DMS53 treated with DMSO at 0.1 percent for 48 hours (cell line): ENCODE measurements around the gene SF3A2.

Experiments
- DNase-seq: peaks from one replicate; lab custom pipeline; 2025; ENCODE audit not compliant: unreplicated experiment; lab: John Stamatoyannopoulos, UW

SF3A2 gene

DNA sequence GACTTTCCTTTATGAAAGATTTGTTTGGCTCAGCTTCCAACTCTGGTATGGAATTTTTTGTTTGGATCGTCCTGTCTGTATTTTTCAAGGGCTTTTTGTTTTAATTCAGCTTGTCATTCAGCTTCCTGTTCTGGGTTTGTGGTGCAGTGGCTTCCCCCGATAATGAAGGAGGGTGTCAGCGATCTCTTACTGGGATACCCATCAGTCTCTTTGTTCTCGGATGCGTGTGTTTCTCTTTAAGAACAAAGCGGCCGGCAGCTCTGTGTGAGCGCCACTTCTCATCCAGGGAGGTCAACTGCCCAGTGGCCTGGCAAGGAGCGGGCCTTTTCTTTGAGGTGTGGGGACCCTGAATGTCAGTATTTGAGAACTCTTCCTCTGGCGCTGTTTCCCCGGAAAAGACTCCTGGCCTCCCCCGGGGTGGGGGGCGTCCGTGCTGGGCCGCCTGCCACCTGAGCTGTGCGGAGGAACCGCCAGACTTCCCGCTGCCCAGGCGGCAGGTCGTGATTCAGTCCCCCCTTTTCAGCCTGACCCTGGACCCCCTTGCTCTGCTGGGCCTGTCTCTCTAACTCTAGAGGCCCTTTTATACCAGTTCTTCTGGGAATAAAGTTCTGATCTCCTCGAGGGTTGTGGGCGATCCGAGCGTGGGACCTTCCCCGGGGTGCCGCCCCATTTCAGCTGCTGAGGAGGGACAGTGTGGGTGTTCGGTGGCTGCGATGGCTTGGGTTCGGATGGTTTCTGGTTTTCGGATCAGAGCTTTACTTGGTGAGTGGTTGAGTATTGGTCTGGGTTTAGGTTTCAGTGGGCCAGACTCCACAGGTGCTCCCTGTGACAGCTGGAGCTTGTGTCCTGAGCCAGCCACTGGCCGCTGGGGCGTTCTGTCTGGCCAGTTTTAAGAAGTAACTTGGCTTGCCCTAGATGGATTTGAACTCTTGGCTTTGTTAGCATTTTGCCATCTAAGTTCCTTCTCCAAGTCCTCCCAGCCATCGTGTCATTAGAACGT lies 3.4 kb downstream of the SF3A2 start:
- DNase-seq, result no peak

DNA sequence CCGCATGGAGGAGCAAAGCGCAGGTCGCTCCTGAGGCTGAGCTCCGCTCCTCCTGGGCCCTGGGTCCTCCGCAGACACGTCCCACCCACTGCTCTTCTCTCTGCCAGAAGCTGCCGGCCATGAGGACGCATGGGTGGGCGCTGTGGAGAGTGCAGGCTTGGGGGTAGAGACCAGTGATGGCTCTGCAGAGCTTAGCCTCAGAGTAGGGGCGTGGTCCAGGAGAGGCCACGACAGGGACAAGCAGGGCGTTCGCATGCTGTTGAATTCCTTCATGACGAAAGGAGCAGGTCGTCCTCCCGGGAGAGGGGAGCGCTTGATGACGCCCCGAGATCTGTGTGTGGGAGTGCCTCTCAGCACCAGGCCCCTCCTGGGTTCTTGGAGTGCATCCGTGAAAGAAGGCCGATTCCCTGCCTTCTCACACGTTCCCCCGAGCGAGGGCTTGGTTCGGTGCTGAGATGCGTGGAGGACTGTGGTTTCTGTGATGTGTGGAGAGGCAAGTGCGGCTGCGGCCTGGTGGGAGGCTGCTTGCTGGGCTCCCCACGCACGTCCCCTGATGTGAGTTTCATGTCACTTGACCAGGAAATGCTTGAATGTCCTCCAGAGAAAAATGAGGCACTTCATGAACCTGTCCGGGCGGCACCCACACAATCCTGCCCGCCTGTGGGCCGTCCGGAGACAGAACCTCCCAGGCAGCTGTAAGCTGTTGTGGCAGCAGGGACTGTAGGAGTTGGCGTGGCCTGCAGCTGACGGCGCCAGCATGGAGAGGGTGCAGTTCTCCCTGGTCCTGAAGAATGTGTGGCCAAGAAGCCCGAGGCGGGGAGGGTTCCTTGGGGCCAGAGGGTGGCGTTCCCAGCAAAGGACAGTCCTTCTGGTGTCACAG lies 4.5 kb downstream of the SF3A2 start:
- DNase-seq, result no peak

- no peak for DNase-seq
Measured at GRCh38 chr19:2242092-2242537, 5.5 kb downstream of the SF3A2 start.

- no peak for DNase-seq
Measured at GRCh38 chr19:2242816-2243215, 6.2 kb downstream of the SF3A2 start.

GRCh38 chr19:2243274-2244124 lies 6.9 kb downstream of the SF3A2 start:
- DNase-seq, result no peak

DNA sequence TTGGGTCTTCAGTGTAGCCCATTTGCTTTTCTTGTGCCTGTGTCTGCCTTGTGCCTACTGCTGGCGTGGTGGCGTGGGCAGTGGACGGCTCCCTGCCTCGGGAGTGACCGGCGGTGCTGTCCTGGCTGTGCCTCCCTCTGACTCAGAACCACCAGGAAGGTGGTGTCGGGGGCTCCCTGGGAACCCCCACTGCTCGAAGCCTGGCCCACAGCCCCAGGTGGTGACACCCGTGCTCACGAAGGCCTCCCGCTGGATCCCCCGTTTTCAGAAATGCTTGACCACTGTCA lies 7.4 kb downstream of the SF3A2 start:
- no peak for DNase-seq

DNA sequence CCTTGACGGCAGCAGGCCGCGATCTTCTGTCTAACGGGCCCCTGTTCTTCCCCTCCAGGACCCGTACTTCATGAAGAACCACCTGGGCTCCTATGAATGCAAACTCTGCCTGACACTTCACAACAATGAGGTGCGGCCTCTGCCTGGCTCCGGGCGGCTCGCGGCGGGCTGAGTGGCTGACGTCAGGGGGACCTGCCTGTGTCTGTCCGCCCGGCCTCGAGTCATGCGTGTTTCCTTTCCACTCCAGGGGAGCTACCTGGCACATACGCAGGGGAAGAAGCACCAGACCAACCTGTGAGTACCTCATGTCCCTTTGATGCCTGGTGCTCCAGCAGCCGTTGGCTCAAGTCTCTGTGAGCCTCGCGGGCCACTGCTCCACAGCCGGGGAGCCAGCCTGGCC lies 7.9 kb downstream of the SF3A2 start:
- DNase-seq, result no peak

GRCh38 chr19:2245273-2245672 lies 8.6 kb downstream of the SF3A2 start:
- no peak for DNase-seq

DNA sequence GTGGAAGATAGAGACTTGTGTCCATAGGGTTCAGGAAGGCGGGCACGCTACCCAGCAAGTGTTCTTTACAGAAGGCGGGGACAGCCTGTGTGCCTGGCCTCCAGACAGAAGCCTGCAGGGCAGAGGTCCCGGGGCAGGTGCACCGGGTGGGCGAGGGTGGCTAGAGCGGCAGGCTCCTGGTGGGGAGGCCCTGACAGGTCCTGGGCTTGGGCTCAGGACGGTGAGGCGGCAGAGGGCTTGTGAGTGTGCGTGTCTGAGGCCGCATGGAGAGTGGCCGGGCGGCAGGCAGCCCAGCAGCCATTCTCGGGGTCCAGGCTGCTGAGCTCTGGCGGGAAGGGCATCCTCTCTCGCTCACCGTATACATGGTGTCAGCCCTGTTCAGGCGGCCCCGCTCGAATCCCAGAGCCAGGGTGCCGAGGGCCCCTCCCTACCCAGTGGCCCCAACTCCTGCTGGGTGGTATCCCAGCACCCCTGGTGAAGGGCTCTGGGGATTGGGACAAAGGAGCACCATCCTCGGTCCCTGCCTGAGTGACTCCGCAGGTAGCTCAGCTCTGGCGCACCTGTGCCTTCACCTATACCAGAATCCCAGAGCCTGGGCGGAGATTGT lies 9.5 kb downstream of the SF3A2 start:
- DNase-seq, result no peak

- no peak for DNase-seq
Measured at GRCh38 chr19:2246801-2247361, 10.3 kb downstream of the SF3A2 start.

DNA sequence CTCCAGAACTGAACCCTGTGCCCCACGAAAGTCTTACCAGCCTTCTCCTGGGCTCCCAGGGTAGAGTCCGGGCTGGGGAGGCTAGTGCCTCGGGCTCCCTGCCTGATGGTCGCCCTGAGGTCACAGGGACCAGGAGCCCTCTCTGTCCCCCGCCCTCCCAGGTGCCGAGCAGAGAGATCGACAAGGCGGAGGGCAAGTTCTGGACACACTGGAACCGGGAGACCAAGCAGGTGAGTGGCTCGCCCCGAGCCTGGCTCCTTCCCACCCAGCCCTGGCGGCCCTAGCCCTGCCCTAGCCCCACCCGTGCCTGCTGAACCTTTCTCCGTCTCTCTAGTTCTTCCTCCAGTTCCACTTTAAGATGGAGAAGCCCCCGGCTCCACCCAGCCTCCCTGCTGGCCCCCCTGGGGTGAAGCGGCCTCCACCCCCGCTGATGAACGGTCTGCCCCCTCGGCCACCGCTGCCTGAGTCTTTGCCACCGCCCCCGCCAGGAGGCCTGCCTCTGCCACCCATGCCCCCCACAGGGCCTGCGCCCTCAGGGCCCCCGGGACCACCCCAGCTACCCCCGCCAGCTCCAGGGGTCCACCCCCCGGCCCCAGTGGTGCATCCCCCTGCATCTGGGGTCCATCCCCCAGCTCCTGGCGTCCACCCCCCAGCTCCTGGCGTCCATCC lies 10.9 kb downstream of the SF3A2 start:
- DNase-seq, result no peak

DNA sequence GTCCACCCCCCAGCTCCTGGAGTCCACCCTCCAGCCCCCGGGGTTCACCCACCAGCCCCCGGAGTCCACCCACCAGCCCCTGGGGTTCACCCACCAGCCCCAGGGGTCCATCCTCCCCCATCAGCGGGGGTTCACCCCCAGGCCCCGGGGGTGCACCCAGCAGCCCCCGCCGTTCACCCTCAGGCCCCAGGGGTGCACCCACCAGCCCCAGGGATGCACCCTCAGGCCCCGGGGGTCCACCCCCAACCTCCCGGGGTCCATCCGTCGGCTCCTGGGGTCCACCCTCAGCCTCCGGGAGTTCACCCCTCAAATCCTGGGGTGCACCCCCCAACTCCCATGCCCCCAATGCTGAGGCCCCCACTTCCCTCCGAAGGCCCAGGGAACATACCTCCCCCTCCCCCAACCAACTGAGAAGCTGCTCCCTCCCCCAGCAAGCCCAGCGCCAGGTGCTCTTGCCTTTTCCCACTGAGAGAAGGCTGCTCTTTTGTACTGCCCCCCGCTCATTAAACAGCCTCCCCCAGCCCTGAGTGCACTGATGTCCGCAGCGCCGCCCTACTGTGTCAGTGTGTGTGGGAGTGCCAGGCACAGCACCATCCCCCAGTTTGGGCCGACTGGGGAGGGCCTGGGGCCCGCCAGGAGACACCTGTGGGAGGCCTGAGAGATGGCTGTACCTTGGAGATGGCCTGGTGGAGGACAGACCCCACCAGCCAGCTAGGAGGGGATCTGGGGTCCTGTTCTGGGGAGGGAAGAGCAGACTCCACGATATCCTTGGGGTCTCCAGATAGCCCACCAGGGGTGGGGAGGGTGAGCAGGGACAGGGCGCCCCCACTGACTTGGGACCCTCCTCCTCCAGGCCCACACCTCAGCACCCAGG lies 11.7 kb downstream of the SF3A2 start:
- DNase-seq, result no peak

DNA sequence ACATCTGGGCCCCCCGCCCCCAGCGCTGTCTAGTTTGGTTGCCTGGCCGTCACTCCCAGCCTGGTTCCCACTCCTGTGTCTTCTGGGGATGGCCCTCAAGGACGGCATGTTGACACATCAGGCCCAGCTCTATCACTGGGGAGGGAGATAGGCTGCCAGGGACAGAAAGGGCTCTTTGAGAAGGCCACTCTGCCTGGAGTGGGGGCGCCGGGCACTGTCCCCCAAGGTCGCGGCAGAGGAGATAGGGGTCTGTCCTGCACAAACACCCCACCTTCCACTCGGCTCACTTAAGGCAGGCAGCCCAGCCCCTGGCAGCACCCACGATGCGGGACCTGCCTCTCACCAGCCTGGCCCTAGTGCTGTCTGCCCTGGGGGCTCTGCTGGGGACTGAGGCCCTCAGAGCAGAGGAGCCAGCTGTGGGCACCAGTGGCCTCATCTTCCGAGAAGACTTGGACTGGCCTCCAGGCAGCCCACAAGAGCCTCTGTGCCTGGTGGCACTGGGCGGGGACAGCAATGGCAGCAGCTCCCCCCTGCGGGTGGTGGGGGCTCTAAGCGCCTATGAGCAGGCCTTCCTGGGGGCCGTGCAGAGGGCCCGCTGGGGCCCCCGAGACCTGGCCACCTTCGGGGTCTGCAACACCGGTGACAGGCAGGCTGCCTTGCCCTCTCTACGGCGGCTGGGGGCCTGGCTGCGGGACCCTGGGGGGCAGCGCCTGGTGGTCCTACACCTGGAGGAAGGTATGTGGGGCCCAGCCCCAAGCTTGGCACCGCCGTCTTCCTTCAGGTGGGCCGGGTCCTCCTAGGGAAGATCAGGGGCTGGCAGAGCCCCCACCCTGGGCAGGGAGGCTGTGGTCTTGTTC lies 12.6 kb downstream of the SF3A2 start, which contains the start of gene AMH:
Gene AMH (plus strand): TSS at position 314 of the 857 bp plus-strand sequence. CDS start 10 bp downstream, at position 324.
- no peak for DNase-seq

GRCh38 chr19:2249880-2250765 lies 13.5 kb downstream of the SF3A2 start:
- no peak for DNase-seq

GRCh38 chr19:2250766-2251105 lies 14.1 kb downstream of the SF3A2 start:
- DNase-seq, result no peak

- no peak for DNase-seq
Measured at GRCh38 chr19:2251106-2252054, 14.8 kb downstream of the SF3A2 start.
